NCI-H2196 treated with DMSO at 0.1 percent for 48 hours (cell line): ENCODE data around the gene PISD.
A peak's percentile ranks its signal among the peaks of the same experiment; 100 is the strongest.

ENCODE experiments used
- DNase-seq: peaks from one replicate; lab custom pipeline; 2025; ENCODE audit not compliant: unreplicated experiment; lab: John Stamatoyannopoulos, UW

The PISD gene

GRCh38 chr22:31652911-31653684, 8.9 kb downstream of the PISD start:
- peak; percentile 11 for DNase-seq

- DNase-seq, result no peak
These were observed 9.9 kb downstream of the PISD start for GRCh38 chr22:31652088-31652487.

- no peak for DNase-seq
These were observed 10.4 kb downstream of the PISD start for GRCh38 chr22:31651664-31652063.

- no peak for DNase-seq
These were observed 11.6 kb downstream of the PISD start for GRCh38 chr22:31650391-31650790.

- no peak for DNase-seq
These were observed 14.3 kb downstream of the PISD start for GRCh38 chr22:31647523-31648320.

- DNase-seq, result no peak
These were observed 14.9 kb downstream of the PISD start for GRCh38 chr22:31647066-31647465.

GRCh38 chr22:31646186-31647019, 15.6 kb downstream of the PISD start:
- DNase-seq, result no peak

GRCh38 chr22:31639436-31640039, 22.5 kb downstream of the PISD start:
- no peak for DNase-seq

GRCh38 chr22:31637891-31638618, 24.0 kb downstream of the PISD start:
- no peak for DNase-seq

- DNase-seq, result no peak
These were observed 24.5 kb downstream of the PISD start for GRCh38 chr22:31637447-31637890.

GRCh38 chr22:31635638-31636306, 26.2 kb downstream of the PISD start:
- no peak for DNase-seq

- DNase-seq, result no peak
These were observed 30.6 kb downstream of the PISD start for GRCh38 chr22:31631436-31631835.

- DNase-seq, result no peak
These were observed 31.4 kb downstream of the PISD start for GRCh38 chr22:31630331-31631329.

- no peak for DNase-seq
These were observed 32.3 kb downstream of the PISD start for GRCh38 chr22:31629741-31630184.

- DNase-seq, result no peak
These were observed 32.9 kb downstream of the PISD start for GRCh38 chr22:31628969-31629708.

- no peak for DNase-seq
These were observed 33.7 kb downstream of the PISD start for GRCh38 chr22:31628362-31628761.

- no peak for DNase-seq
These were observed 34.7 kb downstream of the PISD start for GRCh38 chr22:31627223-31627731.
